HG02610 (cell line): ENCODE results near the gene FGD2.
"Not testable (repeated sequence)": the region's sequence is repeated elsewhere in the genome, so short reads cannot be mapped to it uniquely, and the experiment has no call there.

Experiments used
- ATAC-seq: cut with Tn5 transposase; IDR thresholded peaks from one replicate; pipeline ENCODE4 v1.9.1; 2021; ENCODE audit warnings: mild to moderate bottlenecking, moderate library complexity; ENCODE audit not compliant: unreplicated experiment

The FGD2 gene

DNA sequence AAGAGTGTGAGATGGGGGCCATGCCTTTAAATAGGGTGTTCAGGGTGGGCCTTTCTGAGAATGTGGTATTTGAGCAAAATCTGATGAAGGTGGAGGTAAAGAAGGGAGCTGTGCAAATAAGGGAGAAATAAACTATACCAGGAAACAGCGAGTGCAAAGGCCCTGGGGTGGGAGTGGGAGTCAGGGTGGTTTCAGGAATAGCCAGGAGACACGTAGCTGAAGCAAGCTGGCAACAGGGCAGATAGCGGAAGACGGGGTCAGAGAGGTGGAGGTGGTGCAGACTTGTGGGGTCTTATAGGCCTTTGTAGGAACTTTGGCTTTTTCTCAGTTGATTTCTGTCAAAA, 51.6 kb downstream of the FGD2 start:
- no peak for ATAC-seq

DNA sequence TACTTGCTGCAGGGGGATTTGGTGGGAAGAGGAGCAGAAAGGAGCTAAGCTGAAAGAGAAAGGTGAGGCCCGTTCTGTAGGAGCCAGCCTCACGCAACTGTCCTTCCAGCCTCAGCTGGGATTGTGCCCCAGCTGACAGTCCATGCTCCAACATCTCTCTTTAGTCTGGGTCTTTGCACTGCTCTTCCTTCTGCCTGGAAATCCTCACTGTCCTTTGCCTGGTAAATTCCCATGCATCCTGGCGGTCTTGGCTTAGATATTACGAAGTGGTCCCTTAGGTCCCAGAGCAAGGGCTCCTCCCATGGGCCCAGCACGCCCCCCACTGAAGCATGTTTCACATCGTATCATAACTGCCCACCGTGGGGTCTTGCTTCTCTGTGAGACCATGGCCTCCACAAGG, 52.2 kb downstream of the FGD2 start:
- no peak for ATAC-seq

DNA sequence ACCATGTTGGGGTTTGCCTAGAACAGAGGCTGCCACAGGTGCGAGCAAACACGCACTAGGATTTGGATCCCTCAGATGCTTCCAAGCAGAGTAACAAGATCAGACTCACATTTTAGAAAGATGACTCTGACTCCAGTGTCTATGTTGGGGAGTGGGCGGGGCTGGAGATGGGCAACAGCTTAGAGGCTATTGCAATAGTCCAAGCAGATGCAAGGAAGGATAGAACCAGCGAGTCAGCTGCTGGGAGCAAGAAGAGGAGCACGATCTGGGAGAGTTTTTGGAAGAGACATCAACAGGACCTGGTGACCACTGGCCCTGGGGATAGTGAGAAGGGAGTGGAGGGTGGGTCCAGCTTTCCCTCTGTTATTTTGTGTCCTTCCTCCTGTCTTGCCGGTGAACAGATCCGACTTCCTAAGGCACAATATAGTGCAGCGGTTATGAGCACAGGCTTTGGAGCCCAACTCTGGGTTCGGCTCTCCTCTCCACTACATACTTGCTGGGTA, 52.7 kb downstream of the FGD2 start:
- no peak for ATAC-seq

DNA sequence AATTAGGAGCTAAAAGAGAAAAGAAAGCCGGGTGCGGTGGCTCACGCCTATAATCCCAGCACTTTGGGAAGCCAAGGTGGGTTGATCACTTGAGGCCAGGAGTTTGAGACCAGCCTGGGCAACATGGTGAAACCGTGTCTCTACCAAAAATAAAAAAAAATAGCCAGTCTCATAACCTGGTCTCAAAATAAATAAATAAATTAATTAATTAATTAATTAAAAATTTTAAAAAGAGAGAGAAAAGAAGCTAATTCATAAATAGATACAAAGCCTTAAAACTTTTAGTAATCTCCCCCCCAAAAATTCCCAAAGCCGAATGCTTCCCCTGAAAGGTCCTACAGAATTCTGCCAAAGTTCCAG, 53.5 kb downstream of the FGD2 start:
- not testable (repeated sequence) for ATAC-seq

DNA sequence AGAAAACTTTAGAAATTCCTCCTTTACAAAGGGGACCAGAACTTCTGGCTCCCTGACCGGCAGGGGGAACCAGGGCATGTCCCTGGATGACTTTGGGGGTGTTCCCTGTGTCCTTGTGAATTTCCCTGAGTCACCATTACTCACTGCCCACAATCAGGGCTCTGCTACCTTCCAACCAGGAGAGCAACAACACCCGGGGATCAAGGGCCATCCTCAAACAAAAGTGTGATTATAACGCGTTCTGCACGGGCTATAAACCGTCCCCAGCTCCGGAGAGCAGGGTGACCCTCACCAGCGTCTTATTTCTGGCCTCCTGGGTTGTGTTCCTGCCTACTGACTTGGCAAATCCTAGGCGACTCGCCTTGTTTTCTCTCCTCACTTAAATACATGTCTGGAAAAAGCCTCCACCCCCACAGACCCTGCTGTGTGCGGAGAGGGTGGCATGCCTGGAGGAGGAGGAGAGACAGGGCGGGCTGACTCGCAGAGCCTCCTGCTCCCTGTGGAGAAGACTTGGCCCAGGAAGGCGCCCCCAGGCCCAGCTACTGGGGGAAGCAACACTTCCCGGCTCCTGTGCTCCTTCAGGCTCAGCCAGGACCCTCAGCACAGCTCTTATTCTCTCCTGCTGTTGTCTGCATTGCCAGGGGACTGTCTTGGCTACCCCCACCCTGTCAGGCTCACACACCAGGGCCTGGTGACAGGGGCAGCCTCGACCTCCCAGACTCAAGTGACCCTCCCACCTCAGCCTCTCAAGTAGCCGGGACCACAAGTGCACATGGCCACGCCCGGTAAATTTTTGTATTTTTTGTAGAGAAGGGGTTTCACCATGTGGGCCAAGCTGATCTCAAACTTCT, 54.1 kb downstream of the FGD2 start:
- no peak for ATAC-seq

DNA sequence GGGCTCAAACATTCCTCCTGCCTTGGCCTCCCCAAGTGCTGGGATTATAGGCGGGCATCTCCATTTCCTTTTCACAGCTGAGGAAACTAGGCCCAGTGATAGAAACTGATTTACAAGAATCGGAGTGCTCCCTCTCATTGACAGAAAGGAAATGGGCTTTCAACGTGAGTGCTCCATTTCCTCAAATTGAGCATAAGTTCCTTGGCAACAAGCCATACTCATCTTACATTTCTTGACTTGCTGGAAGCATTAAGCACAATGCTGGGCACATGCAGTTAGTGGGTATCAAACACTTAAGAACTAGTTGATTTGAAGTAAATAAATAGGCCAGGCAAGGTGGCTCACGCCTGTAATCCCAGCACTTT, 54.7 kb downstream of the FGD2 start:
- ATAC-seq, result no peak

DNA sequence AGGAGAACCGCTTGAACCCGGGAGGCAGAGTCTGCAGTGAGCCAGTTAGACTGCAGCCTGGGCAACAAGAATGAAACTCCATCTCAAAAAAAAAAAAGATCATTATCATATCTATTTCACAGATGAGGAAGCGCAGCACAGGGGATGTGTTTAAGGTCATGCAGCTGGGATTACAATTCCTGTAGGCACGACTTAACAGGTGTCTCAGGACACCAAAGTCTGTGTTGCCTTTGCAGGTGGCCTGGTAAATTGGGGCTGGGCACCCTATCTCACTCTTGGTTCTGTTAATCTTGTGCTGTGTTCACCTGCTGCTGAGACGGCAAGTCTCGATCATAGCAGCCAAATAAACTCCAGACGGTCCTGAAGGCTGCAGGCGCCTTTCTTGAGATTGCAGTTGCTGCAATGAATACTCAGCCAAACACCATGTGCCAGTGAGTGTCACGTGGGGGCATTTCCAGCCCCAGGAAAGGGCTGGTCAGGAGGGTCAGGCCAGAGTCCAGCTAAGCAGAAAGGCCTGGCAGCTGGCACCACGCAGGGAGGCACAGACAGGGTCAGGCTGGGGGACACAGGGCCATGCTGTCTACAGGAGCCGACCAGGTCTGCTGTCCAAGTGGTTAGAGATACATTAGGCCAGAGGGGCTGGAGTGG, 55.8 kb downstream of the FGD2 start:
- no peak for ATAC-seq

DNA sequence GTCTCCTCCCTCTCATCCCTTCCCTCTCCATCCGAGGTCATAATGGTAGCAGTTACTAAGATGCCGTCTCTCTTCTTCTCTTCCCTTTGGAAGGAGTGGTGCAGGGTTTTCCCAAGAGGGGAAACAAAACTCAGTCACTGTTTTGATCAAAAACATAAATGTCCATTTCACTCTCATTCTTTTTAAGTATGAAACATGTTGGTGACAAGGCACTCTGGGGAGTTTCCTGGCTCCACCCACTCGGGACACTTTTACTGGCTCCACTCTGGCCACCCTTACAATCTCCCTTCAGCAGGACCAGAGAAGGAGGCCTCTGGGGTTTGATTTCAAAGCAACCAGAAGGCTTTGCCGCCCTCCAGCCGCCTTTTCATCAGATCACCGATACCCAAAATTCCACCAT, 57.0 kb downstream of the FGD2 start:
- no peak for ATAC-seq

DNA sequence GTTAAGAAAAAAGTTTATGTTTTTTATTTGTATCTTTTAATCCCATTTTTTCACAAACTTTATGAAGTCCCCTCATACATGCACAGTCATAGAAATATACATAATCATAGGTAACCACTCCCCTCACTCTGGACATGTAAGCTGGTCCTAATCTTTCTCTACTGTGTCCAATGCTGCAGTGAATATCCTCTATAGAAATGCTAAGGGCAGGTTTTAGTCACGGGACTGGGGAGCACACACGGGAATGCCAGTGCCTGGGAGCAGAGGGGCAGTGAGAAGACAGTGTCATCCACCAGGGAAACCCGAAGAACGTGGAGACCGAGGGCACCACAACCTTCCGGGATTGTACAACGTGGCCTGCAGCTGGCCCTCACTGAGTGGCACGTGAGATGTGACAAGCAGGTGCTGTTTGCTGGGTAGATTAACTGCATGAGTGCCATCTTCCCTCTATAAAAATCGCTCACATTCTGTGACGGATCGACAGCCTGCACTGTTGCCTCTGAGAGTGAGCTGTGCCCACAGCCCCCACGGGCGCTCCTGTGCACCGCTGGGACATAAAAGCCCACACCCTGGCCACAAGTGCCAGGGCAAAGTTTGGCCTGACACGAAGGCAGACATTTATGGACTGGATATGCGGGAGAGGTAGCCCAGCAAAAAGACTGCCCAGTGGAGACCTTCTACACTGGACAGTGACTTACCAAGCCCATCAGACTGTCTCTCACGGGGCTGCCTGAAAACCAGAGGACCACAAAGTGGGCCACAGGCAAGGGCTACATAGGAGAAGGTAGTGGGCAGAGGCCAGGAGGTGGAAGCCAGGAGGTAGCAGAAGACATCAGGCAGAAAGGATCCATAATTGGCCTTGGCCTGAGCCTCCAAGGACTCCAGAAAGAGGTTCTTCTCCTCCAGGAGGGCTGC, 63.2 kb downstream of the FGD2 start:
- ATAC-seq, result no peak

DNA sequence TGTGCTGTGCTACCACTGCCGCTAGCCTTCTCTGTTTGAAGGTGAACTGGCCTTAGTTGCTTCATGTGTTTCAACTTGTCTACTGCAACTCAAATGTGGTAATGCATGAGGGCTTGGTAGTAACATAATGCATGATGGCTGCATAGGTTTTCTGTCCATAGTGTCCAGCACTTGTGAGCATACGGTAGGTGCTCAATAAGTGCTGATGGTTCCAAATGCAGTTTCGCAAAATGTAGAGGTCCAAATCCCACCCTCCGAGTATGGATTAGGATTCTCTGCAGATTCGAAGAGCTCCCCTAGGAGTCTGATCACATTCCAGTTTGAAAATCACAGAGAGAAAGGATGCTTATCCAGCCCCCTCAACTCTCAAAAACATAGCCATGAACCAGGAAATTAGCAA, 64.2 kb downstream of the FGD2 start:
- ATAC-seq, result no peak

DNA sequence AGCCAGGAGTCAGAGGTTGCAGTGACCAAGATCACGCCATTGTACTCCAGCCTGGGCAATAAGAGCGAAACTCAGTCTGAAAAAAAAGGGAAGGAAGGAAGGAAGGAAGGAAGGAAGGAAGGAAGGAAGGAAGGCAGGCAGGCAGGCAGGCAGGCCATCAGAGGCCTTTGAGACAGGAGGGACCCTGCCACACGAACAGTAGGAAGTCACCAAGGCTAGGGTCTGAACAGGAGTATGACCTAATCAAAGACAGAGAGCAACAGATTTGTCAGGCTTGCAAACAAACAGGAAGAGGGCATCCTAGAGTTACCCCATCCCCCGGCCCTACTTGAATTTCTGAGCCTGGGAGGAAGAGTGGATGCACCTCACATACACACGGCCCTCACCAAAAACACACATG, 67.1 kb downstream of the FGD2 start:
- no peak for ATAC-seq

DNA sequence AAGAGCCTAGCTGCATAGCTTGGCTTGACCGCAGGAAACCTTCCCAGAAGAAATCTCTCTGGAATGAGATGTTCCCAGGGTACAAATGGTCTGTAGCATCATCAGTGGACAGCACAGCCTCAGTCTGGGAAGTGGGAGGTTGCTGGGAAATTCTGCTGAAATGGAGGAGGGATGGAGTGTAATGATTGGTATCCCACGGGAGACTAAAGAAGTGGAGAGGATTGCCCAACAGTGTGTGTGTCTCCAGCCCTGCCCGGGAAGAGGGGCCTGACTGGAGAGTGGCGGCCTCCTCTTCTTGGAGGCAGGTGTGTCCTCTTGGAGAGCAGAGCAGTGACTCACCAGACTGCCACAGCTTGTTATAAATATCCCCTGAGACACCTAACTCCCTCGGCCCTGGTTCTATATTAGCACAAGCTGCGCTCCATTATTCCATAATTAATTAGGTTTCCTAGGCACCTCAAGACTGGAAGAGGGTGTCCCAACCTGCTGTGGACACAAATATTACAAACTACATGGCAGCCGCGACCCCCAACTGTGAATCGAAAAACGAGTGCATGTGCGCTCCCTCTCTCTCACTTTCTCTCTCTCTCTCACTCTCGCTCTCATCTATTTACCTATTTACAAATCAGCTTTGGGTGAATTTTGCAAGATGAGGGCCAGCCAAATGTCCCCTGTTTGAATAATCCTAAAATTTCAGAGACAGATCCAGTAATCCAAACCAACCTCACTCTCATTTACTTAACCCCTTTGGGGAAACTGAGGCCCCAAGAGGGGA, 68.8 kb downstream of the FGD2 start:
- ATAC-seq, result no peak

DNA sequence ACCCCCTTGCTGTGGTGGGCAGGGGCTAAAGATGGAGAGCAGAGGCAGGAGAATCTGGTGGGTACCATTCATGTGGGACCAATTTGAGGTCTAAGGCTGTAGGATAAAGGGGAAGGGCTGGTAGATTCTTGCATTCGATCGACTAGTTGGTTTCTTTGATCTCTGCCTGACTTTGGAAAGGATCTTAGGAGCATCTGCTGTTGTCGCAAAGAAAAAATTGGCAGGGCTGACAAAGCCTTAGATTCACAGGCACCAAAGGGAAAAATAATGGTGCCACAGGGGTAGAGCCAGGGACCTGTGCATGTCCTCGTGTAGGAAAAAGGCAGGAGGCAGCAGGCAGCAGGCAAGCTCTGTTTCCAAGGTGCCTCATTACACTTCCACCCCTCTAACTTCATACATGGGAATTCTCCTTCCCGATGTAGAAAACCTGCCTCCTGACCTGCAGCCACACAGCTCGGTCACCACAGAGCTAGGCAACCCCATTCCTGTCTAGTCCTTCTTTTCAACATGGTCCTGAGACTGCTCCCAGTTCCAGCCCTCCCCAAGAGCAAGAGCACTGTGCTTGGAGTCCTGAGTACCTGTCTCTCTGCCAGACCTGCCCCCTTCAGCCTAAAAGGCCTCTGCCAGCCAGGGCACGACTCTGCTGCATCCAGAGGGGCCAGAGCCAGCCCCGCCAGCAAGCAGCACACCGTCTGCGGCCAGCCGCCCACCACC, 71.9 kb downstream of the FGD2 start:
- no peak for ATAC-seq

DNA sequence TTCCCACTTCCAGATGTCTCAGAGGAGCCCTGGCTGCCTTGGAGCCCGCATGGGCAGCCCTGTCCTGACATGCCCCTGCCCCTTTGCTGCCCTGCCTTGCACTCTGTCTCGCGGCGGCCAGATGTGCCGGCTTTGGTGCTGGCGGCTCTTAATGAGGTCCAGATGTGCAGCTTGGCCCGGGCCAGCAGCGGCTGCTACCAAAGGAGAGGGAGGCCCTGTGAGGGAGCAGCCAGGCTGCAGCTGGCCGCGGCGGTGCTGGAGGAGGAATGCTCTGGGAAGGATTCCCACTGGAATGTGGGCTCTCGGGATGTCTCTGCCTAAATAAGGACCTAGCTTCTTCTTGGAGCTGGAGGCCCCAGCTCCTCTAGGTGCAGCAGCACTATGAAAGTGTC, 72.4 kb downstream of the FGD2 start:
- no peak for ATAC-seq
